Astrocyte (in vitro differentiated cells and primary cell): ENCODE measurements around the gene ZBTB1.

ENCODE experiments used
- CTCF ChIP-seq: IDR thresholded peaks from 2 replicates; pipeline ENCODE4 v1.5.1; 2011; ENCODE audit warnings: low read depth, mild to moderate bottlenecking, inconsistent platforms, low read length, moderate library complexity; ENCODE audit not compliant: insufficient read depth
- EZH2 ChIP-seq: IDR thresholded peaks from 2 replicates; pipeline ENCODE4 v1.6.1; 2012; ENCODE audit warnings: mild to moderate bottlenecking, low read length, inconsistent platforms; ENCODE audit not compliant: insufficient read depth

- TF ChIP-seq CTCF (no peak), EZH2 (no peak)
These were observed 40.7 kb upstream of the ZBTB1 start for GRCh38 chr14:64463873-64464272.
